Activated naive CD4-positive, alpha-beta T cell treated with anti-CD3 and anti-CD28 coated beads for 36 hours (primary cell): ENCODE results near the gene XPO1. TPM values are rescaled to one million over a fixed set of nuclear protein-coding genes. Genes with fewer than 3 reads are reported as not detected.
"Not testable (repeated sequence)": the region's sequence is repeated elsewhere in the genome, so short reads cannot be mapped to it uniquely, and the experiment has no call there.

Source experiments
- CTCF ChIA-PET: fragments of 350-600 bp; sonication (Branson Sonifier 250); formaldehyde crosslinking; loops from one replicate; lab custom pipeline; 2021; ENCODE audit warnings: antibody characterized with exemption; lab: Charles Lee
- DNase-seq: peaks from one replicate; pipeline ENCODE4 v3.0.0-alpha.2; 2020
- H3K27ac Mint-ChIP-seq: one replicate; pipeline ENCODE4 v1.8.0; 2021; ENCODE audit warnings: mild to moderate bottlenecking, mixed read lengths
- H3K27me3 Mint-ChIP-seq: one replicate; pipeline ENCODE4 v1.8.0; 2021; ENCODE audit warnings: low read depth, mixed read lengths
- H3K36me3 Mint-ChIP-seq: one replicate; pipeline ENCODE4 v1.8.0; 2021; ENCODE audit warnings: low read depth, mixed read lengths
- H3K4me1 Mint-ChIP-seq: one replicate; pipeline ENCODE4 v1.8.0; 2021; ENCODE audit warnings: low read depth, mixed read lengths
- H3K4me3 Mint-ChIP-seq: one replicate; pipeline ENCODE4 v1.8.0; 2021; ENCODE audit warnings: mild to moderate bottlenecking, moderate library complexity, mixed read lengths
- H3K9me3 Mint-ChIP-seq: one replicate; pipeline ENCODE4 v1.8.0; 2021; ENCODE audit warnings: mixed read lengths
- intact Hi-C: fragments of 100-400 bp; cut with micrococcal nuclease; formaldehyde crosslinking; loops from one replicate; pipeline ENCODE4 v1.15.1; 2023
- total RNA-seq, 2 experiments: library from RNA; stranded (reverse); gene quantifications; one replicate each; pipeline ENCODE4 v1.2.3, GENCODE V29; 2021

XPO1 gene
- total RNA-seq, 2 experiments from 2014 or later, result 201 to 203 TPM

- intact Hi-C loops, result no loop called here
- CTCF ChIA-PET, result no interaction called here
- H3K4me1 Mint-ChIP-seq, result no peaks in the 10 kb centered on the region
- no peaks in the 10 kb centered on the region for H3K9me3 Mint-ChIP-seq
- no peak overlapping the region for H3K4me3 Mint-ChIP-seq
- no peak overlapping the region for H3K27ac Mint-ChIP-seq
- H3K36me3 Mint-ChIP-seq, result no peaks in the 10 kb centered on the region
- no peaks in the 10 kb centered on the region for H3K27me3 Mint-ChIP-seq
- DNase-seq, result no peak
Measured at GRCh38 chr2:61550375-61551209, 12.4 kb upstream of the XPO1 start.

- Mint-ChIP-seq H3K27me3 (no peaks in the 10 kb centered on the region), H3K36me3 (no peaks in the 10 kb centered on the region), H3K27ac (no peak overlapping the region), H3K9me3 (no peaks in the 10 kb centered on the region), H3K4me3 (no peak overlapping the region), H3K4me1 (no peaks in the 10 kb centered on the region)
- CTCF ChIA-PET, result interaction anchor here (0.6 kb wide), 1 partner anchor 120 kb away, joined by 5 read pairs; no protein-coding TSS in a partner anchor
- intact Hi-C loops, result no loop called here
- DNase-seq, result no peak
Measured at GRCh38 chr2:61549546-61549945, 11.4 kb upstream of the XPO1 start.

GRCh38 chr2:61543062-61543461 lies 4.9 kb upstream of the XPO1 start:
- CTCF ChIA-PET, result interaction anchor here (1.0 kb wide), 1 partner anchor 125 kb away, joined by 4 read pairs; no protein-coding TSS in a partner anchor
- H3K9me3 Mint-ChIP-seq, result no peaks in the 10 kb centered on the region
- H3K4me1 Mint-ChIP-seq, result peaks cover 11% of the 10 kb centered on the region
- peaks cover 1% of the 10 kb centered on the region for H3K36me3 Mint-ChIP-seq
- H3K4me3 Mint-ChIP-seq, result no peak overlapping the region
- DNase-seq, result peak; percentile 10
- intact Hi-C loops, result no loop called here
- no peaks in the 10 kb centered on the region for H3K27me3 Mint-ChIP-seq
- no peak overlapping the region for H3K27ac Mint-ChIP-seq

- H3K36me3 Mint-ChIP-seq, H3K4me3 Mint-ChIP-seq, H3K9me3 Mint-ChIP-seq, H3K27me3 Mint-ChIP-seq, DNase-seq, intact Hi-C loops: not testable (repeated sequence)
- Mint-ChIP-seq H3K27ac (peak overlapping the region; percentile 61), H3K4me1 (peaks cover 17% of the 10 kb centered on the region)
- CTCF ChIA-PET, result interaction anchor here (0.7 to 0.9 kb wide), 2 partner anchors 97 to 878 kb away, joined by 3 to 5 read pairs; no protein-coding TSS in a partner anchor
Measured at GRCh38 chr2:61540167-61540566, 2.0 kb upstream of the XPO1 start.

- no peaks in the 10 kb centered on the region for H3K9me3 Mint-ChIP-seq
- H3K27me3 Mint-ChIP-seq, result no peaks in the 10 kb centered on the region
- peaks cover 25% of the 10 kb centered on the region for H3K4me1 Mint-ChIP-seq
- peak; percentile 84 for DNase-seq
- intact Hi-C loops, result loop anchor here (1.0 to 5.0 kb wide), 20 partner anchors 36 to 1166 kb away; partner anchors contain the start of genes B3GNT2, CCT4, COMMD1 and EHBP1
- peaks cover 15% of the 10 kb centered on the region for H3K36me3 Mint-ChIP-seq
- peak overlapping the region; percentile 90 for H3K4me3 Mint-ChIP-seq
- H3K27ac Mint-ChIP-seq, result peak overlapping the region; percentile 97
- CTCF ChIA-PET, result interaction anchor here (0.5 to 0.8 kb wide), 3 partner anchors 8 to 110 kb away, joined by 3 to 4 read pairs (median 3); no protein-coding TSS in a partner anchor
Measured at GRCh38 chr2:61538920-61539520, 864 bp upstream of the XPO1 start.

- no peaks in the 10 kb centered on the region for H3K27me3 Mint-ChIP-seq
- CTCF ChIA-PET, result interaction anchor here (0.7 kb wide), 1 partner anchor 43 kb away, joined by 3 read pairs; no protein-coding TSS in a partner anchor
Measured at GRCh38 chr2:61537950-61538199, 281 bp downstream of the XPO1 start.

GRCh38 chr2:61537277-61537949 lies 743 bp downstream of the XPO1 start:
- DNase-seq, result peak; percentile 42
- Mint-ChIP-seq H3K27me3 (no peaks in the 10 kb centered on the region), H3K4me3 (peak overlapping the region; percentile 90), H3K4me1 (peaks cover 28% of the 10 kb centered on the region), H3K9me3 (no peaks in the 10 kb centered on the region), H3K27ac (peak overlapping the region; percentile 97), H3K36me3 (peaks cover 15% of the 10 kb centered on the region)
- intact Hi-C loops, result loop anchor here (2.0 to 5.0 kb wide), 5 partner anchors 45 to 561 kb away; partner anchors contain the start of gene COMMD1
- CTCF ChIA-PET, result interaction anchor here (0.7 kb wide), 1 partner anchor 42 kb away, joined by 3 read pairs; no protein-coding TSS in a partner anchor

More at GRCh38 chr2:61537950-61538199, 281 bp downstream of the XPO1 start:
- no peaks in the 10 kb centered on the region for H3K9me3 Mint-ChIP-seq
- DNase-seq, result no peak
- intact Hi-C loops, result loop anchor here (1.0 to 5.0 kb wide), 22 partner anchors 37 to 1167 kb away; partner anchors contain the start of genes B3GNT2, CCT4, COMMD1 and EHBP1
- H3K4me1 Mint-ChIP-seq, result peaks cover 28% of the 10 kb centered on the region
- peak overlapping the region; percentile 97 for H3K27ac Mint-ChIP-seq
- peaks cover 15% of the 10 kb centered on the region for H3K36me3 Mint-ChIP-seq
- peak overlapping the region; percentile 90 for H3K4me3 Mint-ChIP-seq

GRCh38 chr2:61536572-61537276 lies 1.4 kb downstream of the XPO1 start:
- H3K9me3 Mint-ChIP-seq, result no peaks in the 10 kb centered on the region
- H3K27me3 Mint-ChIP-seq, result no peaks in the 10 kb centered on the region
- peak overlapping the region; percentile 90 for H3K4me3 Mint-ChIP-seq
- DNase-seq, result peak; percentile 90
- CTCF ChIA-PET, result no interaction called here
- intact Hi-C loops, result loop anchor here (1.0 to 5.0 kb wide), 8 partner anchors 9 to 663 kb away; partner anchors contain the start of gene COMMD1
- H3K27ac Mint-ChIP-seq, result peak overlapping the region; percentile 94
- H3K4me1 Mint-ChIP-seq, result peaks cover 33% of the 10 kb centered on the region
- H3K36me3 Mint-ChIP-seq, result peaks cover 15% of the 10 kb centered on the region

GRCh38 chr2:61536180-61536571 lies 2.0 kb downstream of the XPO1 start:
- H3K27me3 Mint-ChIP-seq, result no peaks in the 10 kb centered on the region
- peak overlapping the region; percentile 94 for H3K27ac Mint-ChIP-seq
- H3K4me1 Mint-ChIP-seq, result peaks cover 37% of the 10 kb centered on the region
- H3K9me3 Mint-ChIP-seq, result no peaks in the 10 kb centered on the region
- intact Hi-C loops, result loop anchor here (1.0 to 5.0 kb wide), 8 partner anchors 9 to 663 kb away; partner anchors contain the start of gene COMMD1
- CTCF ChIA-PET, result no interaction called here
- no peak for DNase-seq
- peaks cover 18% of the 10 kb centered on the region for H3K36me3 Mint-ChIP-seq
- peak overlapping the region; percentile 90 for H3K4me3 Mint-ChIP-seq

GRCh38 chr2:61535449-61535848 lies 2.7 kb downstream of the XPO1 start:
- intact Hi-C loops, result loop anchor here (5.0 kb wide), 3 partner anchors 97 to 372 kb away; partner anchors contain the start of gene COMMD1
- Mint-ChIP-seq H3K4me3 (peak overlapping the region; percentile 90), H3K27ac (peak overlapping the region; percentile 94), H3K9me3 (no peaks in the 10 kb centered on the region), H3K27me3 (no peaks in the 10 kb centered on the region), H3K4me1 (peaks cover 42% of the 10 kb centered on the region), H3K36me3 (peaks cover 18% of the 10 kb centered on the region)
- CTCF ChIA-PET, result interaction anchor here (1.4 to 2.0 kb wide), 2 partner anchors 31 to 109 kb away, joined by 3 to 7 read pairs; no protein-coding TSS in a partner anchor
- no peak for DNase-seq

GRCh38 chr2:61534926-61535325 lies 3.2 kb downstream of the XPO1 start:
- Mint-ChIP-seq H3K27me3 (no peaks in the 10 kb centered on the region), H3K36me3 (peaks cover 21% of the 10 kb centered on the region)
- CTCF ChIA-PET, result interaction anchor here (0.6 to 2.0 kb wide), 4 partner anchors 31 to 301 kb away, joined by 3 to 7 read pairs (median 4); no protein-coding TSS in a partner anchor

More at GRCh38 chr2:61534926-61535325, 3.2 kb downstream of the XPO1 start:
- Mint-ChIP-seq H3K27ac (peak overlapping the region; percentile 94), H3K9me3 (no peaks in the 10 kb centered on the region), H3K4me3 (peak overlapping the region; percentile 90), H3K4me1 (peaks cover 44% of the 10 kb centered on the region)
- intact Hi-C loops, result loop anchor here (5.0 kb wide), 3 partner anchors 97 to 372 kb away; partner anchors contain the start of gene COMMD1
- no peak for DNase-seq
